Activated T-helper 1 cell treated with anti-CD3 and anti-CD28 coated beads, Interleukin-12 subunit alpha, Interleukin-12 subunit beta, Interleukin-2, Interleukin-4 antibody, amounts not matched to agents 30 ng/mL and 10 ng/mL and 1 ng/mL, durations not matched to agents 14 hours and 24 hours and 36 hours (primary cell): ENCODE measurements around the gene PRR14L. TPM values are rescaled to one million over a fixed set of nuclear protein-coding genes. Genes with fewer than 3 reads are reported as not detected.
"Not testable (repeated sequence)": the region's sequence is repeated elsewhere in the genome, so short reads cannot be mapped to it uniquely, and the experiment has no call there.

Experiments used
- DNase-seq: peaks from one replicate; pipeline ENCODE4 v3.0.0; 2021; ENCODE audit warnings: low spot score
- H3K27ac Mint-ChIP-seq: one replicate; pipeline ENCODE4 v1.8.0; 2021; ENCODE audit warnings: mild to moderate bottlenecking, mixed read lengths
- H3K27me3 Mint-ChIP-seq: one replicate; pipeline ENCODE4 v1.8.0; 2022; ENCODE audit warnings: mild to moderate bottlenecking, moderate library complexity, mixed read lengths; ENCODE audit not compliant: insufficient read depth
- H3K36me3 Mint-ChIP-seq: one replicate; pipeline ENCODE4 v1.8.0; 2021; ENCODE audit warnings: low read depth, mixed read lengths
- H3K4me1 Mint-ChIP-seq: one replicate; pipeline ENCODE4 v1.8.0; 2021; ENCODE audit warnings: low read depth, mixed read lengths
- H3K4me3 Mint-ChIP-seq: one replicate; pipeline ENCODE4 v1.8.0; 2021; ENCODE audit warnings: mild to moderate bottlenecking, moderate library complexity, mixed read lengths
- H3K9me3 Mint-ChIP-seq: one replicate; pipeline ENCODE4 v1.8.0; 2021; ENCODE audit warnings: mixed read lengths
- intact Hi-C: fragments of 100-400 bp; cut with micrococcal nuclease; formaldehyde crosslinking; loops from one replicate; pipeline ENCODE4 v1.15.1; 2024
- total RNA-seq: library from RNA; stranded (reverse); gene quantifications from 2 replicates; pipeline ENCODE4 v1.2.3, GENCODE V29; 2022

Gene PRR14L
- total RNA-seq, 1 donor from 2014 or later, result 69.6 TPM

DNA sequence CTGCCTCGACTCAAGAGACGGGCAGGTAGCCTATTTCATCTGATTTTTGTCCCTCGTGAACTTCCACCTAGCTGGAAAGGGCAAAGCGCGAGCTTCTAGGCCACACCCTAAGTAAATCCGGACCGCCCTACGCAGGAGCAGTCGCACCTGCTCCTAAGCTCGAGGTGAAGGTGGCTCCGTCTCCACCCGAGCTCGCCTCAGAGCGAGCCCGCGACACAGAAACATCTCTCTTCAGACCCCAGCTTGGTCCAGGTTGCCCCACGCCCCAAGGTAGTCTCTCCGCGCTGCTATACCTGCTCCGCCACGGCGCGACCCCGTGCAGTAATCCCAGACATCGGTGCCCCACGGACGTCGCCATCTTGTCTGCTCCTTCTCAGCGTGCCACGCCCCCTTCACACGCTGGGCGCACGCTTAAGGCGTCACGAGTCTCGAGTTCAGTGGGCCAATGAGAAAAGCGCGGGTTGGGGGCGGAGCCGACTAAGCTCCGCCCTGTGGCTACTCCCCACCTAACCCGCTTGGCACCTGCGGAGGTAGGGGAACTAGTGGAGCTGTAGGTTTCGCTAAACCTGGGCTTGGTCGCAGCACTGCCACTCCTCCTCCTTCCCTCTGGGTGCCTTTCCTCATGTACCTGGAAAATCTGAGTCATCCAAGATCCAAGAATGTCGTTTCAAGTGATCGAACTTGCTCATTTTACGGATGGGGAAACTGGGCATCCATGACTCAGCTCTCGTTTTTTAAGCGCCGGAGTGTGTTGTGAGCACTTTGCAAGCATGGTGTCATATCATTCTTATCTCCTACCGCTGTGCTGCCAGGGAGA, 87.9 kb downstream of the PRR14L start, which contains the start of gene PISD:
Gene PISD, minus strand, starts transcription at position 365 of the 817 bp plus-strand sequence. Its CDS starts 7 bp downstream, at position 358.
- Mint-ChIP-seq H3K27ac (peak within 1 kb of the TSS; percentile 95), H3K4me3 (peak within 1 kb of the TSS; percentile 99), H3K36me3 (peaks cover 5% of the 10 kb centered on the region), H3K27me3 (peaks cover 2% of the 10 kb centered on the region), H3K9me3 (no peaks in the 10 kb centered on the region), H3K4me1 (peaks cover 29% of the 10 kb centered on the region)
- peak; percentile 96 for DNase-seq
- intact Hi-C loops, result loop anchor here (1.0 to 10.0 kb wide), 9 partner anchors 14 to 813 kb away; partner anchors contain the start of genes DRG1 and YWHAH

DNA sequence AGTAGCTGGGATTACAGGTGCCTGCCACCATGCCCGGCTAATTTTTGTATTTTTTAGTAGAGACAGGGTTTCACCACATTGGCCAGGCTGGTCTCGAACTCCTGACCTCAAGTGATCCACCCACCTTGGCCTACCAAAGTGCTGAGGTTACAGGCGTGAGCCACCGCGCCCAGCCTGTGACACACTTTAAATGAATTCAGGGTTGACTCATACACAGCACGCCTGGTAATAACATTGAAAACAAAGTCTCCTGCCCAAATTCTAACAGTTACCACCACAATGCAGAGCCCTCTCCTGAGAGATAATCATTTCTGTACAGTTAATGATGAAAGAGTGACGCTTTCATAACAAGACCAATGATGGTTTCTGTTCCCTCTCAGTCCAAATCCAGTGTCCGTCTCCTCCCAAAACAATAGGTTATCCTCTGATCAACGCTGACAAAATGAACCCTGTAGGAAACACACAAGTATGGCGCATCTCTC, 89.0 kb downstream of the PRR14L start:
- Mint-ChIP-seq H3K4me3 (peak overlapping the region; percentile 99), H3K4me1 (peaks cover 29% of the 10 kb centered on the region), H3K27ac (peak overlapping the region; percentile 95)
- H3K27me3 Mint-ChIP-seq, DNase-seq, H3K9me3 Mint-ChIP-seq, H3K36me3 Mint-ChIP-seq: not testable (repeated sequence)
- intact Hi-C loops, result loop anchor here (1.0 to 10.0 kb wide), 2 partner anchors 15 to 604 kb away; no protein-coding TSS in a partner anchor

DNA sequence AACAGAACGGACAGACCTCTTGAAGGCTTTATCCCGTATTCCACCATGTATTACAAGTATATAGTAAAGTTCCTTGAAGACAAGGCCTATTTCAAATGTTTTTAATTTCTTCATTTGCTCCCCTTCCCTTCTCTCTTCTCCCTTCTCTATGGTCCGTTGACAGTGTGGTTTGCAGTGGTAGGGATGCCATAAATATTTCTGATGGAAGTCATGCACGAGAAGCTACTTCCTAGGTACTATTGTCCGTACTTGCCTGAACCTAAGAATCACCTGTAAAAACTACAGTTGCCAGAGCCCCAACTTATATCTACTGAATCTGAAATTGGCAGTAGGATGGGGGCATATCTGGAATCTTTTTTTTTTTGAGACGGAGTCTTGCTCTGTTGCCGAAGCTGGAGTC, 90.7 kb downstream of the PRR14L start:
- H3K4me1 Mint-ChIP-seq, result peaks cover 26% of the 10 kb centered on the region
- H3K9me3 Mint-ChIP-seq, result no peaks in the 10 kb centered on the region
- H3K27me3 Mint-ChIP-seq, result peaks cover 2% of the 10 kb centered on the region
- peaks cover 6% of the 10 kb centered on the region for H3K36me3 Mint-ChIP-seq
- intact Hi-C loops, result no loop called here
- DNase-seq, result no peak
- no peak overlapping the region for H3K4me3 Mint-ChIP-seq
- H3K27ac Mint-ChIP-seq, result no peak overlapping the region

DNA sequence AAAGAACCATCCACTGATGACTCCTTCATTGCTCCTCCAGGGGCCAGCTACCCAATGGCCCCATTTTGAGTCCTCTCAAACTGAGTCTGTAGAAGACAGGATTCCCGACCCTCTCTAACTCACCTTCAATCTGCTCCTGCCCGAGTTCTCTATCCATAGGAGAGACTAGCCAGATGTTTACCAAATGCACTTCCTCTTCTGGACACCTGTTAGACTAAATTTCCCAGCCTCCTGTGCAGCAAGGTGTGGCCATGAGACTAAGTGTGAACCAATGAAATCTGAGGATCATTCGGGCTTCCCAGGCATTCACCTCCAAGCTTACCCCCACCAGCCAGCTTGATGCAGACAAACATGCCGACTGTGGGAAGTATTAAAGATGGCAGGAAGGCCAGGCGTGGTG, 95.5 kb downstream of the PRR14L start:
- H3K27me3 Mint-ChIP-seq, result no peaks in the 10 kb centered on the region
- intact Hi-C loops, result no loop called here
- H3K4me1 Mint-ChIP-seq, result peaks cover 14% of the 10 kb centered on the region
- no peaks in the 10 kb centered on the region for H3K9me3 Mint-ChIP-seq
- DNase-seq, result no peak
- H3K27ac Mint-ChIP-seq, result no peak overlapping the region
- peaks cover 12% of the 10 kb centered on the region for H3K36me3 Mint-ChIP-seq
- no peak overlapping the region for H3K4me3 Mint-ChIP-seq

DNA sequence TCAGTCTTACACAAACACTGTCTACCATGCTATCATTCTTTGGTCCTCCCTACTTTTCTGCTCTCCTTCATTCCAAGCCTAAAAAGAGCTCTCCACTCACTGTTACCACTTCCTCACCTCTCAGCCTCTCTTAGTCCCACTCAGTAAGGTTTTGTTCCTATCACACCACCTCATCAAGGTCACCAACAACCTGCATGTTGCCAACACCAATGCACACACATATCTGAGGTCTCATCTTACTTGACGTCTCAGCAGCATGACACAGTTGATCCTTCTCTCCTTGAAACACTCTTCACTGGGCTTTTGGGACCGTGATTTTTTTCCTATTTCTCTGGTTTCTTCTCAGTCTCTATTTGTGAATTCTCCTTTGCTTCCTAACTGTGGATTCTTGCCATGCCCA, 96.0 kb downstream of the PRR14L start:
- intact Hi-C loops, result no loop called here
- DNase-seq, result no peak
- Mint-ChIP-seq H3K4me1 (peaks cover 14% of the 10 kb centered on the region), H3K27ac (no peak overlapping the region), H3K9me3 (no peaks in the 10 kb centered on the region), H3K36me3 (peaks cover 15% of the 10 kb centered on the region), H3K4me3 (no peak overlapping the region), H3K27me3 (no peaks in the 10 kb centered on the region)

DNA sequence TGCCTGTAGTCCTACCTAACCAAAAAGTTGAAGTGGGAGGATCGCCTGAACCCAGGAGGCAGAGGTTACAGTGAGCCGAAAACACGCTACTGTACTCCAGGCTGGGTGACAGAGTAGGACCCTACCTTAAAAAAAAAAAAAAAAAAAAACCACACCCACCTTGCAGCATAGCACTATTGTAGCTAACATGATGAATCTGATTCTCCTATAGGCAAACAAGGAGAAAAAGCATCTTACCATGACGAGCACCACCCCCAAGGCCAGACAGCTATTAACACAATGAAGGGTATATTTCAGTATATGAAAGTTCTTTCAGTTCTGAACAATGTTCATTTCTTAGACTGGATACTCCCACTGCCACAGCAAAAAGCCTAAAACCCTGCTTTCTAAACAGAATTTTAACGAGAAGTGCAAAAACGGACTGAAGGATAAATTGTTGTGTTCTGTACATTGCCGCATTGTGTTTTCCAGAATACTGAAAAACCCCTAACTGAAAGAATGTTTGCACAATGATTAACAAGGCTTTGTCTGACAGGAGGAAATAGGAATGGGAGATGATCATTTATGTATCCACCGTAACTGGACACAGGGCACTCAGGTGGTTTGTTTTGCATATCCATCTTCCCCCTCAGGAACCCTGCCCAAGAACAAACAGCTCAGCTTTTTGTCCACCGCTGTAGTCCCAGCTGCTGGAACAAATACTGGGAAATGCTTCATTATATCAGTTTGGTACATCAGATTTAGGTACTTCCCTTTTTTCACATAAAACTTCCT, 96.8 kb downstream of the PRR14L start:
- Mint-ChIP-seq H3K4me1 (peaks cover 14% of the 10 kb centered on the region), H3K27ac (no peak overlapping the region), H3K9me3 (no peaks in the 10 kb centered on the region), H3K36me3 (peaks cover 15% of the 10 kb centered on the region), H3K4me3 (no peak overlapping the region), H3K27me3 (no peaks in the 10 kb centered on the region)
- intact Hi-C loops, result no loop called here
- DNase-seq, result no peak

- Mint-ChIP-seq H3K27me3 (no peaks in the 10 kb centered on the region), H3K4me1 (peaks cover 18% of the 10 kb centered on the region), H3K36me3 (peaks cover 13% of the 10 kb centered on the region), H3K9me3 (no peaks in the 10 kb centered on the region), H3K27ac (no peak overlapping the region), H3K4me3 (no peak overlapping the region)
- no peak for DNase-seq
- intact Hi-C loops, result no loop called here
These were observed 97.8 kb downstream of the PRR14L start for GRCh38 chr22:31652088-31652487.

DNA sequence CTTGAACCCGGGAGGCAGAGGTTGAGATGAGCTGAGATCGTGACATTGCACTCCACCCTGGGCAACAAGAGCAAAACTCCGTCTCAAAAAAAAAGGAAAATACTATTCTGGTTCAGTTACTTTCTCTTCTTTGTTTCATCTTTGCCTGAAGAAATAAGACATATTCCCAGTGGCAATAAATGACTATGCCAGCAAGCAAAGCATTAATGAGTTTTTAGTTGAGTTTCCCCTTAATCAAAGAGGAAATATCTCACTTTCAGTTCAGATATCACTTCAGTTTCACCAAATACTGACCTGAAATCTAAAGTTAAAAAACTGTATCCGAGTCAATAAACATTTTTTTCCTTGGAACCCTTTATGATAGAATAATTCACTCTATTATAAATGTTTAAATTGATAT, 98.3 kb downstream of the PRR14L start:
- Mint-ChIP-seq H3K4me1 (peaks cover 22% of the 10 kb centered on the region), H3K27ac (no peak overlapping the region), H3K36me3 (peaks cover 16% of the 10 kb centered on the region), H3K9me3 (no peaks in the 10 kb centered on the region), H3K27me3 (no peaks in the 10 kb centered on the region), H3K4me3 (no peak overlapping the region)
- DNase-seq, result no peak
- intact Hi-C loops, result no loop called here

GRCh38 chr22:31650391-31650790, 99.5 kb downstream of the PRR14L start:
- Mint-ChIP-seq H3K4me3 (no peak overlapping the region), H3K27ac (no peak overlapping the region), H3K4me1 (peaks cover 31% of the 10 kb centered on the region), H3K27me3 (no peaks in the 10 kb centered on the region), H3K9me3 (no peaks in the 10 kb centered on the region), H3K36me3 (peaks cover 19% of the 10 kb centered on the region)
- intact Hi-C loops, result no loop called here
- no peak for DNase-seq

DNA sequence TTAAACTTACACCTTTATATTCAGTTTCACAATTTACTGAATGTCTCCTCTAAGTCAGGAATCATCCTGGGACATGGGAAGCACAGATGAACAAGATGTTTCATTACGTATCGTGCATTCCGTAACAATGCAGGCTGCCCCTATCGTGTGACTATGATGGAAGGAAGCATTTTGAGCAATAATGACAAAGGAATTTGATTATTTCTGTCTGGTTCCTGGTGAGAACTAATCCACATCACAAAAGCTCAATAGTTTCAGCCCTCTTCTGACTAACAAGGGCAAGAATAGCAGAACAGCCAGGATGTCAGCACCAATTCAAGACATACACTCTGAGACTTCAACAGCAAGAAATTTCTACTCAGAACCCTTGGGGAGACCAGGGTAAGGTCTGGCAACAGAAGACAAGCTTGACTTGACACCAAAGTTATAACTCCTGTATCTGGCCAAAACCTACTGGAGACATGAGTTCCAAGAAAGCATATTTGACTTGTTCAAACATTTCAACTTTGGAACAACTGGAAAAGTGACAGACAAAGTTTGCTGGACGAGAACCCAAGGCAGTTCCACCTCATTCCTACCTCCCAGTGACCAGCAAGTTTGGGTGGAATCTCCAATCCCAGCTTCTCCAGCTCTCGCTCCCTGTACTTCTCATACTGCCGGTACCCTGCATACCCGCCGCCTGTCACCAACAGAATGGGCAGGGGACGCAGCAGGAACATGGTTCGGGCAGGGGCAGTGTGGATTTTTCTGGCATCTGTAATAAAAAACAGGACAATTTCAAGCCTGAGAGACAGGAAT, 102.2 kb downstream of the PRR14L start:
- intact Hi-C loops, result no loop called here
- no peak for DNase-seq
- no peak overlapping the region for H3K4me3 Mint-ChIP-seq
- H3K27me3 Mint-ChIP-seq, result no peaks in the 10 kb centered on the region
- H3K4me1 Mint-ChIP-seq, result peaks cover 21% of the 10 kb centered on the region
- H3K36me3 Mint-ChIP-seq, result peaks cover 18% of the 10 kb centered on the region
- H3K27ac Mint-ChIP-seq, result peak overlapping the region; percentile 7
- H3K9me3 Mint-ChIP-seq, result no peaks in the 10 kb centered on the region

DNA sequence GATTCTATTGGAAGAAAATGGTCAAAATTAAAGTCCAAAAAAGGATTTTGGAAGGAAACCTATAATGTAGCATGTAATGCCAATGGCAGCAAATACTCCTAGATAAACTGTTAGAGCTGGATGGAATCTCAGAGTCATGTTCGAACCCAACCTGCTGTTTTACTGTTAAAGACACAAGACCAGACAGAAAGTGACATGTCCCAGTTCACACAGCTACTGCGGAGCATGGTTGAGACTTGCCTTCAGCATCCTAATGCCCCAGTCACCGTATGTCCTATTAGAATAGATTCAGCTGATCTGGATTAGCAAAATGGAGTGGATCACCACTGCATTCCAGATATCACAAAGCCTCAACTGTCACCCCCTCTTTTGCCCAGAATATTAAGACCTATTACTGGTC, 102.9 kb downstream of the PRR14L start:
- Mint-ChIP-seq H3K36me3 (peaks cover 18% of the 10 kb centered on the region), H3K4me1 (peaks cover 21% of the 10 kb centered on the region), H3K27me3 (no peaks in the 10 kb centered on the region), H3K27ac (peak overlapping the region; percentile 82), H3K9me3 (no peaks in the 10 kb centered on the region), H3K4me3 (no peak overlapping the region)
- intact Hi-C loops, result no loop called here
- DNase-seq, result no peak

GRCh38 chr22:31646186-31647019, 103.5 kb downstream of the PRR14L start:
- no peaks in the 10 kb centered on the region for H3K9me3 Mint-ChIP-seq
- H3K27me3 Mint-ChIP-seq, result no peaks in the 10 kb centered on the region
- H3K36me3 Mint-ChIP-seq, result peaks cover 18% of the 10 kb centered on the region
- DNase-seq, result no peak
- H3K27ac Mint-ChIP-seq, result peak overlapping the region; percentile 82
- intact Hi-C loops, result loop anchor here (1.0 kb wide), 2 partner anchors 8 to 15 kb away; no protein-coding TSS in a partner anchor
- H3K4me1 Mint-ChIP-seq, result peaks cover 21% of the 10 kb centered on the region
- H3K4me3 Mint-ChIP-seq, result no peak overlapping the region
